GM12872 (cell line): ENCODE results near the gene SSTR5.

Experiments
- TF ChIP-seq, protein P1 (sequence below): IDR thresholded peaks from 3 replicates; pipeline ENCODE4 v1.5.1; 2011; ENCODE audit warnings: low read depth, mild to moderate bottlenecking, low read length, moderate library complexity; ENCODE audit not compliant: insufficient read depth

Gene SSTR5

DNA sequence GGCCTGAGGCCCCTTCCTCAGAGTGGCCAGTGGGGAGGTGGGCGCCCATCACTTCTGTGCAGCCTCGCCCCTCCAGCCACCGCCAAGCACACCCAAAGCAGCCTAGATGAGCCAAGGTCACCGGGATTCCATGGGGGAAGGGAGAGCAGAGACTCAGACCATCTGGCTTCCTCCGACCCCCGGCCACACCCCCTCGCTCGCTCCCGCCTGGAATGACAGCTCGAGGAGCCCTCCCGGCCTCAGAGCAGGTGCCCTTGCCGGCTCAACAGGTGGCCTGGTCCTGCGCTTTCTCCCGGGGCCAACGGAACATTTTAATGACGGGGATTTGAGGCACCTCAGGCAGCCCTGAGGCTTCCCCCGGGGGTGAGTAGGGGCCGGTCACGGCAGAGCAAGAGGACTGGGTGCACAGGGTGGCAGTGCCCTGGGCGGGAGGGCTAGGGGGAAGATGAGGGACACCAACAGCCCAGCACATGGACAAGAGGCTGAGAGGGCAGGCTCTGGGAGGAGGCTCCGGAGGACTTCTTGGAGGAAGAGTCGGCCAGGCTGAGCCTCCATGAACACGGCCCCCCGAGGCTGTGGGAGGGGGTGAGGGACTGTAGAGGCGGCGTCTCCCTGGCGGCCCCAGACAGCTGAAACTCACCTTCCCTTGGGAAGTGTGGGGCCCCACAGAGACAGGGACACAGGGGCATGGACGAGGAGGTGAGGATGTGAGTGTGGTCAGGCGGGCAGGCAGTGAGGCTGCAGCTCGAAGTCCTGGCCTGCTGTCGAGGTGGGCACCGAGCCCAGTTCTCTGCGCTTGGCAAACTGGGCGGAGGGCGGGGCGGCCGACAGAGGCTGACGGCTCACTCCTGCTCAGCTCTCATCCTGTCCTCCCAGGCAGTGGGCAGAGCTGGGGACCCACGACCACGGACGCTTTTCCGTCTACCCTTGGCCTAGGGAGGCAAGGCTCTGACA is 36.0 kb downstream of the SSTR5 start:
- TF ChIP-seq, protein P1, sequence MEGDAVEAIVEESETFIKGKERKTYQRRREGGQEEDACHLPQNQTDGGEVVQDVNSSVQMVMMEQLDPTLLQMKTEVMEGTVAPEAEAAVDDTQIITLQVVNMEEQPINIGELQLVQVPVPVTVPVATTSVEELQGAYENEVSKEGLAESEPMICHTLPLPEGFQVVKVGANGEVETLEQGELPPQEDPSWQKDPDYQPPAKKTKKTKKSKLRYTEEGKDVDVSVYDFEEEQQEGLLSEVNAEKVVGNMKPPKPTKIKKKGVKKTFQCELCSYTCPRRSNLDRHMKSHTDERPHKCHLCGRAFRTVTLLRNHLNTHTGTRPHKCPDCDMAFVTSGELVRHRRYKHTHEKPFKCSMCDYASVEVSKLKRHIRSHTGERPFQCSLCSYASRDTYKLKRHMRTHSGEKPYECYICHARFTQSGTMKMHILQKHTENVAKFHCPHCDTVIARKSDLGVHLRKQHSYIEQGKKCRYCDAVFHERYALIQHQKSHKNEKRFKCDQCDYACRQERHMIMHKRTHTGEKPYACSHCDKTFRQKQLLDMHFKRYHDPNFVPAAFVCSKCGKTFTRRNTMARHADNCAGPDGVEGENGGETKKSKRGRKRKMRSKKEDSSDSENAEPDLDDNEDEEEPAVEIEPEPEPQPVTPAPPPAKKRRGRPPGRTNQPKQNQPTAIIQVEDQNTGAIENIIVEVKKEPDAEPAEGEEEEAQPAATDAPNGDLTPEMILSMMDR = no peak

DNA sequence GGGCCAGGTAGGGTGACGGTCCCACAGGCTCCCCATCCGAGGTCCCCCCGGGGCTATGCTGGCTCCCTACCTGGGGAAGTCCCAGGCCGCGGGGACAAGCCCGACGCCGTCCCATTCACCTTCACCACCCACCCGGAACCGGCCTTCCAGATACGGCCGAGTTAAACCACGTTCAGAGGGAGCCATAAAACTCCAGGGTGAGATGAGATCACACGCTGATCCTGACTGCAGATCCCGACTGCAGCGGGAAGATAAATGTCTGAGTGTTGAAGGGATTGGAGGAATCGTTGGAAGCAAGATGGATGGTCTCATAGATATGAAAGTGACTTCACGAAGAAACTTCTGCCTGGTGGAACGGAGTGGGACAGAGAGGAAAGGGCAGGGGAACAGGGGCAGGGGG is 37.1 kb downstream of the SSTR5 start:
- TF ChIP-seq, protein P1 = no peak

- TF ChIP-seq, protein P1 = no peak
Observed at GRCh38 chr16:1112506-1113184, 40.1 kb downstream of the SSTR5 start.

DNA sequence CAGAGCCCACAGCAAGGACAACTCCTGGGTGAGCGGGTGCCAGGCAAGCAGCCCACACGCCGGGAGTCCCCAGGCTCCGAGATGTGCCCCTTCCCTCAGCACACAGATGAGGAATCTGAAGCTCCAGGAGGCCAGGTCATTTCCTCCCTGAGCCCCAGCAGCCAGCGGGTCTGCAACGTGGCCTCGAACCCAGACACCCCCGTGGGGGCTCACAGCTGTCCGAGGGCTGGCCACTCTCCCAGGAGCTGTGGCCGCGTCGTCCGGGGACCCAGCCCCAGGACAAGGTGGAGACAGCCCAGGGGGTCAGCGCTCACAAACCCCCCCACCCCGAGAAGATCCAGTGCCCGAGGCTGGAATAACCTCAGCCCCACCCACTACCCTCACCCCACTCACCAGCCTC is 40.9 kb downstream of the SSTR5 start:
- TF ChIP-seq, protein P1 = no peak

DNA sequence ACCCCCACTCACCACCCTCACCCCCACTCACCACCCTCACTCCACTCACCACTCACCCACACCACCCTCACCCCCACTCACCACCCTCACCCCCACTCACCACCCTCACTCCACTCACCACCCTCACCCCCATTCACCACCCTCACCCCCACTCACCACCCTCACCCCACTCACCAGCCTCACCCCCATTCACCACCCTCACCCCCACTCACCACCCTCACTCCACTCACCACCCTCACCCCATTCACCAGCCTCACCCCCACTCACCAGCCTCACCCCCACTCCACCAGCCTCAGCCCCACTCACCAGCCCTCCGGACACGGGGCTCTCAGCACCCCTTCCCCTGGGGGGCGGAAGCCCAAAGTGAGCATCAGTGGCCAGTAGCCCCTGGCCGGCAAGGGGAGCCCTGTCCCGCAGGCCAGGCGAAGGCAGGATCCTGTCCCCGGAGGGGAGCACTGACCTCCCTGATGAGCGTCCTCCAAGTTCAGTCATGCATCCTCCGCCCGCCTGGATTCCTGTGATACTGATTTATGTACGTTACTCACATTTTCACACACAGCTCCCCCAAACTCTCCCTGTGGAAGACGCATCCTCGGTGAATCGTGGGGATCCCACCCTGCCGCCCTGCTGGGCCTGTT is 41.5 kb downstream of the SSTR5 start:
- TF ChIP-seq, protein P1 = no peak

DNA sequence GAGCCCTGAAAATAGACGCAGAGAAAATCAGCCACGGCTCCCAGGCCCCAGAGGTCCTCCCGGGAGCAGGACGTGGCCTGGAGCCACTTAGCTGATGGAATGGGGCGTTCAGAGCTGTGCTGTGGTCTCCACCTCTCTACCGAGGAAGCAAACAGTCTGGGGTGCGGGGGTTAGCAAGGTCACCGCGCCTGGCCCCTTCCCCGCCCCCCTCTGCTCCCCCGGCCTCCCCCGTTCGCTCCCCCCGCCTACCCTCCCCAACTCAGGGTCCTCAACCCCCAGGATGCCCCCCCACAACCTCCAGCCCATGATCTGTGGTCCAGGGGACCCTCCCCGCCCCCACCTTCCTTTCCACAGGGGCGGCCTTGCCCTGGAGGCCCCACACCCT is 44.1 kb downstream of the SSTR5 start:
- TF ChIP-seq, protein P1 = no peak
